HG03469 (cell line): ENCODE measurements around the gene HES5.
"Not testable (repeated sequence)": the region's sequence is repeated elsewhere in the genome, so short reads cannot be mapped to it uniquely, and the experiment has no call there.

Source experiments
- ATAC-seq: cut with Tn5 transposase; IDR thresholded peaks from one replicate; pipeline ENCODE4 v1.9.1; 2021; ENCODE audit warnings: mild to moderate bottlenecking, moderate library complexity, moderate number of reproducible peaks; ENCODE audit not compliant: unreplicated experiment

HES5 gene

GRCh38 chr1:2529784-2530512, at the start of gene HES5:
TSS of gene HES5 (minus strand) at chr1:2530263. CDS start at chr1:2530164, 99 bp downstream.
- ATAC-seq = no peak

GRCh38 chr1:2578758-2579118, 48.7 kb upstream of the HES5 start:
- ATAC-seq = no peak

GRCh38 chr1:2577565-2578075, 47.6 kb upstream of the HES5 start:
- not testable (repeated sequence) for ATAC-seq

- no peak for ATAC-seq
Measured at GRCh38 chr1:2575801-2576663, 46.0 kb upstream of the HES5 start.

GRCh38 chr1:2574350-2574749, 44.3 kb upstream of the HES5 start:
- ATAC-seq = no peak

- ATAC-seq = no peak
Measured at GRCh38 chr1:2573250-2573920, 43.3 kb upstream of the HES5 start.

GRCh38 chr1:2571348-2571747, 41.3 kb upstream of the HES5 start:
- ATAC-seq = no peak

- no peak for ATAC-seq
Measured at GRCh38 chr1:2570332-2570731, 40.3 kb upstream of the HES5 start.

GRCh38 chr1:2569703-2570102, 39.6 kb upstream of the HES5 start:
- ATAC-seq = not testable (repeated sequence)

GRCh38 chr1:2569060-2569459, 39.0 kb upstream of the HES5 start:
- no peak for ATAC-seq

GRCh38 chr1:2568187-2568816, 38.2 kb upstream of the HES5 start:
- ATAC-seq = not testable (repeated sequence)

- no peak for ATAC-seq
Measured at GRCh38 chr1:2567083-2567679, 37.1 kb upstream of the HES5 start.

GRCh38 chr1:2566101-2567045, 36.3 kb upstream of the HES5 start:
- ATAC-seq = no peak

- ATAC-seq = no peak
Measured at GRCh38 chr1:2564815-2565374, 34.8 kb upstream of the HES5 start.

GRCh38 chr1:2564006-2564814, 34.1 kb upstream of the HES5 start:
- ATAC-seq = no peak

GRCh38 chr1:2563205-2563604, 33.1 kb upstream of the HES5 start:
- ATAC-seq = no peak

- no peak for ATAC-seq
Measured at GRCh38 chr1:2561898-2562895, 32.1 kb upstream of the HES5 start.
